Muscle layer of duodenum (tissue), 2 donors: ENCODE data around the gene GOPC.

Source experiments
- H3K27ac ChIP-seq: one replicate; pipeline ENCODE4 v1.7.0; 2013; ENCODE audit warnings: mild to moderate bottlenecking, low read length
- H3K27me3 ChIP-seq: one replicate; pipeline ENCODE4 v1.7.0; 2013; ENCODE audit warnings: low read depth, mild to moderate bottlenecking, control low read depth, low read length
- H3K36me3 ChIP-seq, 2 donors: one replicate each; pipeline ENCODE4 v1.7.0; 2013; ENCODE audit warnings: low read length in 2 of 2, control low read depth in 1 of 2, mild to moderate bottlenecking in 1 of 2; ENCODE audit not compliant: insufficient read depth in 2 of 2, control insufficient read depth in 1 of 2
- H3K4me1 ChIP-seq, 2 donors: one replicate each; pipeline ENCODE4 v1.7.0; 2013; ENCODE audit warnings: low read length in 2 of 2, mild to moderate bottlenecking in 2 of 2, control low read depth in 1 of 2, moderate library complexity in 1 of 2; ENCODE audit not compliant: insufficient read depth in 2 of 2, control insufficient read depth in 1 of 2
- H3K4me3 ChIP-seq, 2 donors: one replicate each; pipeline ENCODE4 v1.7.0; 2013; ENCODE audit warnings: low read length in 2 of 2, low read depth in 1 of 2, mild to moderate bottlenecking in 1 of 2
- H3K9me3 ChIP-seq, 2 donors: one replicate each; pipeline ENCODE4 v1.7.0; 2013; ENCODE audit warnings: low read length in 2 of 2, control low read depth in 1 of 2, mild to moderate bottlenecking in 1 of 2; ENCODE audit not compliant: control insufficient read depth in 1 of 2
- donor health status: healthy.

Gene GOPC

DNA sequence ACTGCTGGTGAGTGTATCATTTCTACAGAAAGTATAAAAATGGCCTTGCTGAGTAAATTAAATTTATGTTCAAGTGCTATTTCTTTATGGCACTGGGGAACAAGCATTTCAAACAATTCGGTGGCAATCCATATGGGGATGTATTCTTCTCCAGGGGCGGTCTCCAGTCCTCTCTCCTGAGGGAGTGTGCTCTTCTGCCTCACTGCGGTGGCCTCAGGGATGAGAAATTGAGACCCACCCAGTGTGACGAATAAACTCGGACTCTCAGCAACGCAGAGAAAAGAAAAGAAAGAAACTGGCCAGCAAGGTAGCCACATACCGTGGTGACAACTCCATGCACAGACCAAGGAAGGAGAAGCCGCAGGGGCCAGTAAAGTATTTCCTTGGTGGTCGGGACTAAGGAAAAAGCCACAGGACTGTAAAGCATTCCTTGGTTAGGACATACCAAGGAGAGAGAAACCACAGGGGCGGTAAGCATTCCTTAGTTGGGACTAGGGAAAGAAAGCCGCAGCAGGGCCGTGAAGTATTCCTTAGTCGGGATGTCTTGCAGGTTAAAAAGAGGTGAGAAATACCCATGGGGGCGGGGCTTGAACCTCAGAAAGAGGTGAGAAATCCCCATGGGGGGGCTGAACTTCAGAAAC is 13.6 kb upstream of the GOPC start:
- Histone ChIP-seq H3K4me3 (no peak overlapping the region), H3K9me3 (no peaks in the 10 kb centered on the region), H3K27me3 (no peaks in the 10 kb centered on the region), H3K4me1 (no peaks in the 10 kb centered on the region), H3K36me3 (no peaks in the 10 kb centered on the region), H3K27ac (no peak overlapping the region)

DNA sequence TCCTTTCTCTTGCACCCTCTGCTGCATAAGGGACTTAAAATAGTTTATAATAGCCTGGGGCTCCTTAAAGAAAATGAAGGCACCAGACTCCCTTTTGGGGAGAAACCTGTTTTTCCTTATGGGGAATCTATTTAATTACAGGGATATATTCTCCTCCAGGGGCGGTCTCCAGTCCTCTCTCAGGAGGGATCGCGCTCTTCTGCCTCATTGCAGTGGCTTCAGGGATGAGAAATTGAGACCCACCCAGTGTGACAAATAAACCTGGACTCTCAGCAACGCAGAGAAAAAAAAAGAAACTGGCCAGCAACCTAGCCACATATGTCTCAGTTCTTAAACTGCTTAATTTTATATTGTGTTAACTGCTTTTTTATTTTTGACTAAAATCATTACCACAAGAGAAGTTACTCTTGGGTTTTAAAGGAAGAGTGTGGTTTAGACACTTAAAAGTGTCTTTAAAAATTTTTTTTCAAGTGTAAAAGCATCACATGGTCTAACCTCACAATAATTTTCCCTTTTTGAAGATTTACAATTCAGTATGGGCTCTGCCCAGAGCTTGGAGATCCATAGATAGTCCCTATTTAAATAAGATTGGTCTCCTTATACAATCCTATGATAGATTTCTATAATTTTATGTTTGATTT is 11.7 kb upstream of the GOPC start:
- no peaks in the 10 kb centered on the region for H3K36me3 ChIP-seq
- H3K27ac ChIP-seq: no peak overlapping the region
- no peaks in the 10 kb centered on the region for H3K9me3 ChIP-seq
- H3K27me3 ChIP-seq: no peaks in the 10 kb centered on the region
- no peaks in the 10 kb centered on the region for H3K4me1 ChIP-seq
- no peak overlapping the region for H3K4me3 ChIP-seq

DNA sequence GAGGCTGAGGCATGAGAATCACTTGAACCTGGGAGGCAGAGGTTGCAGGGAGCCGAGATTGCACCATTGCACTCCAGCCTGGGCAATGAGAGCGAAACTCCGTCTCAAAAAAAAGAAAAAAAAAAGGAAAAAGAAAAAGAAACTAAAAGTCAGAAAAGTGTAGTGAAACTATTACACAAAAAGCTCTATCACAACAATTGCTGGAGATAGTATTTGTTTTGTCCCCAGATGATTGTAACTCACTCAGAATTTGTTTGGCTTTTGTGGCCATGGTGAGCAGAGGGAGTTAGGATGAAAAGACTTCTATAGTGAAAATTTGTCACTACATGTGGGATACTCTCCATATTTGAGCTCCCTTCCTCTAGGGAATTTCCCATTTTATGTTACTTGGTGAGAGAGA is 5.2 kb upstream of the GOPC start:
- Histone ChIP-seq H3K27me3 (no peaks in the 10 kb centered on the region), H3K4me3 (no peak overlapping the region), H3K9me3 (no peaks in the 10 kb centered on the region), H3K36me3 (no peaks in the 10 kb centered on the region), H3K4me1 (peaks cover 0 to 7% of the 10 kb centered on the region in 2 donors), H3K27ac (no peak overlapping the region)

DNA sequence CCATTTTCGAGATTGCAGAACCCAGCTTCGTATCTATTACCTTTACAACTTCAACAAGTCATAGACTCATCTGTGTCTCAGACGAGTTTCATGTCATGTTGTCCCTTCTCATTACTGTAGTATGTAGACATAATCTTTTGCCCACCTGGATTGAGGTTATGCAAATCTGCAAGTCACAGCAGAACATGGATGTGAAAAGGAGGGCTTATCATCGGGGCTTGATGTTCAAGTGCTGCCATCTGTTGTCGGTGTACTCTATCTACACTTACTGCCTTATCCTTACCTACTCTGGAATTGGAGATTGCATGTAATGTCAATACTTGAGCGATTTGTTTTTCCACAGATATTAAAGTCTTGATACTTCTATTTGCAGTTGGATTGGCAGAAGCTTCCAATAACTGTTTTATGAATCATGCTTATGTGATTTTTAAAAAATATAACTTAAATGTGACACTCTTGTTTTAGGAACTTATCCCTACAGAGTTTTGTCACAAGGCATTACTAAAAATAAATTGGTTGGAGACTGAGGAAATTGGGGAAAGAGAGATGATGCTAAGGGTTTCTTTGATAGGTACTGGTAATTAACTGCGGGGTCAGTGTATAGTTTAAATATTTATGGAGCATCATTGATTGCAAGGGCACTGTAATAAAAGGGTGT is 3.0 kb upstream of the GOPC start:
- H3K4me1 ChIP-seq: peaks cover 7 to 8% of the 10 kb centered on the region in 2 donors
- no peaks in the 10 kb centered on the region for H3K27me3 ChIP-seq
- H3K4me3 ChIP-seq: no peak overlapping the region
- no peaks in the 10 kb centered on the region for H3K36me3 ChIP-seq
- no peaks in the 10 kb centered on the region for H3K9me3 ChIP-seq
- no peak overlapping the region for H3K27ac ChIP-seq

DNA sequence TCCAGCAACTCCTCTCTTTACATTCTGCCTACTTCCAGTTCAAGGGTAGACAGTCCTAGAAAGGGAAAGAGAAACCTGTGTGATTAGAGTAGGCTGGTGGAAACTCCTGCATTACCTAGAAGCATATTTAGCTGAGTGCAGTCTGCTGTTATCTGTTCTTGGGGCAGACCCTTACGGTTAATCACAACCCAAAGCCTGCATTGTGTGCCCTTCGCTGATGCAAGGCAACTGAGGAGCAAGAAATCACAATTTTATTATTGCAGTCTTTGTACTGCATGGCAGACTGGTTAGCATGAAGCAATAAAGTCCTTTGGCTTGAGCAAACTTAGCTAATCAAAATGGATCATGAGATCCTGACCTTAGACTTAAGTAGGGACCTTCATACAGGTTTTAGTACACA is 1.5 kb upstream of the GOPC start:
- H3K27ac ChIP-seq: no peak overlapping the region
- H3K4me3 ChIP-seq: no peak overlapping the region
- H3K36me3 ChIP-seq: no peaks in the 10 kb centered on the region
- no peaks in the 10 kb centered on the region for H3K27me3 ChIP-seq
- H3K4me1 ChIP-seq: peaks cover 7 to 16% of the 10 kb centered on the region in 2 donors
- no peaks in the 10 kb centered on the region for H3K9me3 ChIP-seq

DNA sequence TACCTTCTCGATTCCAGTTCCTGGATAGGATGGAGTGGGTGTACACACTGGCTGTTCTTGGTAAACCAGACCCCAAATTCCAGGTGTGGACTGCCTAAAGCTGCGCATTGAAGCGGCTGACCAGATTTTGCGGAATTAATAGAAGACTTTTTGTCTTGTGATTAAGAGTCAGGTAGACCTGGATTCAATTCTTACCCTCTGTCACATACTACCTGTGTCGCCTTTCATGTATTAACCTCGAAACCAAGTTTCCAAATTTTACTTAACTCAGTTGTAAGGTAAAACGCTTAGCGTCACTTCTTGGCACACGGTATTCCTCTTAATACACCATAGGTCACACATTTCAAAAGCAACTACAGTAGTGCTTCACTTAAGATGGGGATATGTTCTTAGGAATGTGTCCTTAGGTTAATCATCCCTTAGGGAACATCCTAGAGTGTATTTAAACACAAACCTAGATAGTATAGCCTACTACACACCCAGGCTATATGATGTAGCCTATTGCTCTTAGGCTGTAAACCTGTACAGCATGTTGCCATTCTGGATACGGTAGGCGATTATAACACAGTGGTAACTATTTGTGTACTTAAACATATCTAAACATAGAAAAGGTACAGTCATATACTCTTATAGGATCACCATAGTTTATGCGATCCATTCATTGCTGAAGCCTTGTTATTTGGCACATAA is 733 bp upstream of the GOPC start:
- Histone ChIP-seq H3K27me3 (no peaks in the 10 kb centered on the region), H3K4me3 (peak overlapping the region; percentile 96), H3K4me1 (peaks cover 7 to 16% of the 10 kb centered on the region in 2 donors), H3K27ac (peak overlapping the region; percentile 96), H3K9me3 (no peaks in the 10 kb centered on the region), H3K36me3 (no peaks in the 10 kb centered on the region)

DNA sequence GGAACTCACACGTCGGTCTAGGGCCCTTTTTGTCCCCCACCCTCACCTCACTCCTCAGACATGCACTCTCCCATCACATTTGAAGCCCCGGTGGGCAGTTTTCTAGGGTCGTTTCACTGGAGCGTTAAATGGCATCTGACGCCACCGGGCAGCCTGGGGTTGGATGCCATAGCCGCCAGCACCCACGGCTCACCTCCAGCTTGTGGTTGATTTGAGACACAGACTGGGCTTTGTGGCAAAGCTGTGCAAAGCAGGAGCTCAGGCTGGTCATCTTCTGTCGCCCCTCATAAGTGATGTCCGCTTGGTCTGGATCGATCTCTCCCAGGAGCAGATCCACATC is 530 bp downstream of the GOPC start:
- Histone ChIP-seq H3K9me3 (no peaks in the 10 kb centered on the region), H3K4me3 (peak overlapping the region; percentile 96), H3K27ac (peak overlapping the region; percentile 96)

DNA sequence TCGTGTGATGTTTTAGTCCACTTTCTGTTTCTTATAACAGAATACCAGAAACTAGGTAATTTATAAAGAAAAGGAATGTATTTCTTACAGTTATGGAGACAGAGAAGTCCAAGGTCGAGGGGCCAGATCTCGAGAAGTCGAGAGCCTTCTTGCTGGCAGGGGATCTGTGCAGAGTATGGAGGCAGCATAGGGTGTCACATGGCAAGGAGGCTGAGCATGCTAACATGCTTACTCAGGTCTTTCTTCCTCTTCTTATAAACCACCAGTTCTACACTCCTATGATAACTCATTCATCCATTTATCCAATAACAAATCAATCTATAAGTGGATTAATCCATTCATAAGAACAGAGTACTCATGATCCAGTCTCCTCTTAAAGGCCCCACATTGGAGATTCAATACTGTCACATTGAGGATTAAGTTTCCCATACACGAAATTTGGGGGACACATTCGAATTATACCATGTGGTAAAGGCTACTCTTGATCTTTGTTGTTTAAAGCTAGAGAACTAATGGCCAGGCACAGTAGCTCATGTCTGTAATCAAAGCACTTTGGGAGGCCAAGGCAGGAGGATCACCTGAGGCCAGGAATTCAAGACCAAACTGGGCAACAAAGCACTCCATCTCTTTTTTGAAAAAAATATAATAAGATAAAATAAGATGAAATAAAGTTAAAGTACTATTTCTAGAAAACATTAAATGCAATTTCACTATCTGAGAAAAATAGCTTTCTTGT is 2.1 kb downstream of the GOPC start:
- Histone ChIP-seq H3K36me3 (peaks cover 0 to 7% of the 10 kb centered on the region in 2 donors), H3K4me1 (peaks cover 7 to 16% of the 10 kb centered on the region in 2 donors), H3K4me3 (peak overlapping the region; percentile 96), H3K9me3 (no peaks in the 10 kb centered on the region), H3K27ac (no peak overlapping the region), H3K27me3 (no peaks in the 10 kb centered on the region)

More for the DNA sequence above, 530 bp downstream of the GOPC start:
- Histone ChIP-seq H3K36me3 (peaks cover 0 to 7% of the 10 kb centered on the region in 2 donors), H3K4me1 (peaks cover 7 to 16% of the 10 kb centered on the region in 2 donors), H3K27me3 (no peaks in the 10 kb centered on the region)

DNA sequence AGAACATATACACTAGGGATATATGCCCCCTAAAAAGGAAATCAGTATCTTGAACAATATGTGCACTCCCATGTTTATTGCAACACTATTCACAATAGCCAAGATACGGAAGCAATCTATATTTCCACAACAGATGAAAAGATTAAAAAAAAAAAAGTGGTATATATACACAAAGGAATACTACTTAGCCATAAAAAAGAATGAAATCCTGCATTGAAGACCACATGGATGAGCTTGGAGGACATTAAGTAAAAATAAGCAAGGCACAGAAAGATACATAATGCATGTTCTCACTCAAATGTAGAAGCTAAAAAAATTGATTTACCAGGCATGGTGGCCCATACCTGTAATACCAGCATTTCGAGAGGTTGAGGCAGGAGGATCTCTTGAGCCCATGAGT is 4.6 kb downstream of the GOPC start:
- H3K27me3 ChIP-seq: no peaks in the 10 kb centered on the region
- no peak overlapping the region for H3K27ac ChIP-seq
- no peaks in the 10 kb centered on the region for H3K9me3 ChIP-seq
- peaks cover 0 to 7% of the 10 kb centered on the region in 2 donors for H3K36me3 ChIP-seq
- peaks cover 0 to 16% of the 10 kb centered on the region in 2 donors for H3K4me1 ChIP-seq
- no peak overlapping the region for H3K4me3 ChIP-seq

DNA sequence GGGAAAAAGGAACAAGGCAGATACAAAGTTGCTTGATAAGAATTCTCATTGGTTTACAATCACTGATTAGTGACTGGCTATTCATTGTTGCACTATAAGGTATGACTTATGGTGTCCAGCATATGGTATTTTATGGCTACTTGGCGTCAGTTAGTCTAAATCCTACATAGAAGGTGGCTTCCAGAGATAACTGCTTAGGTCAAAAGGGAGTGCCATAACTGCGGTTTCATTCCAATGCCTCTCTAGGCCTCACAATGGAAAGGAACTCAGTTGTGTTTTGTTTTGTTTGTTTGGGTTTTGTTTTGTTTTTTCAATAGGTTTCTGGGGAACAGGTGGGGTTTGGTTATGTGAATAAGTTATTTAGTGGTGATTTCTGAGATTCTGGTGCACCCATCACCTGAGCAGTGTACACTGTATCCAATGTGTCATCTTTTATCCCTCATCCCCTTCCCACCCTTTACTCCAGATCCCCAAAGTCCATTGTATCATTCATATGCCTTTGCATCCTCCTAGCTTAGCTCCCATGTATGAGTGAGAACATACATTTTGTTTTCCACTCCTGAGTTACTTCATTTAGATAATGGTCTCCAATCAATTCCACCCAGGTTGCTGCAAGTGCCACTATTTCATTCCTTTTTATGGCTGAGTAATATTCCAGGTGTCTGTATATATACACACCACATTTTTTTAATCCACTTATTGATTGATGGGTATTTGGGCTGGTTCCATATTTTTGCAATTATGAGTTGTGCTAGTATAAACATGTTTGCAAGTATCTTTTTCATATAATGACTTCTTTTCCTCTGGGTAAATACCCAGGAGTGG is 7.0 kb downstream of the GOPC start:
- Histone ChIP-seq H3K4me1 (peaks cover 0 to 8% of the 10 kb centered on the region in 2 donors), H3K36me3 (peaks cover 0 to 7% of the 10 kb centered on the region in 2 donors), H3K4me3 (no peak overlapping the region), H3K27ac (no peak overlapping the region), H3K27me3 (no peaks in the 10 kb centered on the region), H3K9me3 (no peaks in the 10 kb centered on the region)
